NCI-H2107 (cell line): ENCODE data around the gene FEM1A.
"Not testable (repeated sequence)": the region's sequence is repeated elsewhere in the genome, so short reads cannot be mapped to it uniquely, and the experiment has no call there.

Source experiments
- DNase-seq: peaks from one replicate; lab custom pipeline; 2025; lab: John Stamatoyannopoulos, UW

Gene FEM1A

GRCh38 chr19:4775627-4776152, 15.8 kb upstream of the FEM1A start:
- DNase-seq, result no peak

GRCh38 chr19:4776436-4777211, 14.9 kb upstream of the FEM1A start:
- DNase-seq, result no peak

GRCh38 chr19:4778124-4778523, 13.4 kb upstream of the FEM1A start:
- not testable (repeated sequence) for DNase-seq

DNA sequence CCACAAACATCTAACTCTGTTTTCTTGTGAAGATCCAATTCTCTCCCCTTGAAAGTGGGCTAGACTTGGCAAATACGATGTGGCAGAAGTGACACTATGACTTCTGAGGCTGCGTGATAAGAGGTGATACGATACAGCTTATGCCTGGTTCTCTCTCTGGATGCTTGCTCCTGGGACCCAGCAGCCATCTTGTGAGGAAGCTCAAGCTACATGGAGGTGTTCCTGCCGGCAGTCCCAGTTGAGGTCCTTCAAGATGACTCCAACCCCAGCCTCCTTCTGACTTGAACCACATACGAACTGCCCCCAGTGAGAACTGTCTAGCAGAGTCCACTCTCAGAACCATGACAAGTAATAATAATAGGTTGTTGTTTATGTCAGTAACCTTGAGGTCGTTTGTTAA, 10.7 kb upstream of the FEM1A start:
- DNase-seq, result no peak

DNA sequence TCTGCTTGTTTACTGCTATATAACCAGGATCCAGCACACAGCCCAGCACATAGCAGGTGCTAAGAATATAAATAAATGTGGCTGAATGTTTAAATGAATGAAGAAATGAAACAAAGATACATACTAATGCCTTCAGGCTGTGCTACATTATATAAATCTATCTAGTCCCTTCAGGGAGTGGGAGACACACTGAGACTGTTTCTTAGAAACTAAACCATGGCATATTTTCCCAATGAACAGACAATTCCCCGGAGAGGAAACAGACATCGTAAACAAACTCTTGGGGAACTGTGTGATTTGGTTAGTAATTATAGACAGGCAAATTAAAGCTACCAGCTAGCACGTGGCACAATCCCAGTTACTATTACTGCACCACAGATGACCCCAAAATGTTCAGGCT, 9.7 kb upstream of the FEM1A start:
- DNase-seq, result no peak

DNA sequence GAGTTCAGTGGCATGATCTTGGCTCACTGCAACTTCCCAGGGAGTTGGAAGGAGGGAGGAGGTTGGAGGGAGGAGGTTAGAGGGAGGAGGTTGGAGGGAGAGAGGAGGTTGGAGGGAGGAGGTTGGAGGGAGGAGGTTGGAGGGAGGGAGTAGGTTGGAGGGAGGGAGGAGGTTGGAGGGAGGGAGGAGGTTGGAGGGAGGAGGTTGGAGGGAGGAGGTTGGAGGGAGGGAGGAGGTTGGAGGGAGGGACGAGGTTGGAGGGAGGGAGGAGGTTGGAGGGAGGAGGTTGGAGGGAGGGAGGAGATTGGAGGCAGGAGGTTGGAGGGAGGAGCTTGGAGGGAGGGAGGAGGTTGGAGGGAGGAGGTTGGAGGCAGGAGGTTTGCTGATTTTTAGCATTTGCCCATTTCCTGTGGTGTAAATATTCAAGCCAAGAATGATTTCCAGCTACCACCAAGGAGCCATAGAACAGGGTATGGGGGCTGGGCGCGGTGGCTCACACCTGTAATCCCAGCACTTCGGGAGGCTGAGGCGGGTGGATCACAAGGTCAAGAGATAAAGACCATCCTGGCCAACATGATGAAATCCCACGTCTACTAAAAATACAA, 5.0 kb upstream of the FEM1A start:
- DNase-seq, result not testable (repeated sequence)

GRCh38 chr19:4792019-4792865, 708 bp downstream of the FEM1A start:
- DNase-seq, result not testable (repeated sequence)

GRCh38 chr19:4792866-4793195, 1.3 kb downstream of the FEM1A start:
- not testable (repeated sequence) for DNase-seq

- not testable (repeated sequence) for DNase-seq
These were observed 1.7 kb downstream of the FEM1A start for GRCh38 chr19:4793278-4793677.

DNA sequence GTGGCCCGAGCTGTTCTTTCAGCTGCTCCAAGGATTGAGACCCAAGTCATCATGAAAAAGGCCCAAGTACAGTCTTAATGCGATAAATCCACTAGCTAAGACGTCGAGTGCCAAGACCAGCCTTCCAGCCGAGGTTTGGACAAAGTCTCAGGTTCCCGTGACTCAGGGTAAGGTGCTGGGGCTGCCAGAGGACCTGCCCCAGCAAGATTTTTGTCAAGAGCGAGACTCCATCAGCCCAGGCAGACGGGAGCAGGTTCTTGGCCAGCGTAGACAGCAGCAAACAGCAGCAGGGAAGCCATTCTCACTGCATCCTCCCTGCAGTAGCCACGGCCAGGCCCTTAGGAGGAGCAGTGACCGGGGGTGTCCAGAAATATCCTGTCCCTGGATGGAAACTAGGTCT, 3.4 kb downstream of the FEM1A start:
- DNase-seq, result no peak

- no peak for DNase-seq
These were observed 3.9 kb downstream of the FEM1A start for GRCh38 chr19:4795400-4795799.

DNA sequence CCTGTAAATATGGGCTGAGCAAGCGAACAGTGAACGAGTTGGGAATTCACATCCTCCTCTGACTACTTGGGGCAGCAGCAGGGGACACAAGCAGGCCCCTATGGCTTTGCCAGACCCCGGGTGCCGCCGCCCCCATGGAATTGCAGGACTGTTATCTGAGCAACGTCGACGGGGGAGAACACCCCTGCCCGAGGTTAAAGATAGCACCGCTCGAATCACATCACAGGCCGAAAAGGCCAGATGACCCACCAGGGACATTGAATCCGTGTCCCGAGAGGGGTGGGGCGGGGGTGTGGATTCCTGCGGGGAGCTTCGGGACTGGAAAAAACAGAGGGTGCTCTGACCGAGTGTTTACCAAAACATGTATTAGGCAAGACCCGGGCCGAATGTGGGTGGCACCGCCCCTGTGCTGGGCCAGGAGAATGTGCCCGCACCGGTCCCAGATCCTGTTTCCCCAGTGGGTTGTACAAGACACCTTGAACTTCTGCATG, 9.1 kb downstream of the FEM1A start:
- no peak for DNase-seq

- DNase-seq, result no peak
These were observed 9.6 kb downstream of the FEM1A start for GRCh38 chr19:4801085-4801619.

- DNase-seq, result no peak
These were observed 11.2 kb downstream of the FEM1A start for GRCh38 chr19:4802711-4803110.

GRCh38 chr19:4803736-4804695, 12.5 kb downstream of the FEM1A start:
- DNase-seq, result peak; percentile 10

GRCh38 chr19:4805140-4805539, 13.6 kb downstream of the FEM1A start:
- not testable (repeated sequence) for DNase-seq

- DNase-seq, result no peak
These were observed 14.8 kb downstream of the FEM1A start for GRCh38 chr19:4806384-4806783.

DNA sequence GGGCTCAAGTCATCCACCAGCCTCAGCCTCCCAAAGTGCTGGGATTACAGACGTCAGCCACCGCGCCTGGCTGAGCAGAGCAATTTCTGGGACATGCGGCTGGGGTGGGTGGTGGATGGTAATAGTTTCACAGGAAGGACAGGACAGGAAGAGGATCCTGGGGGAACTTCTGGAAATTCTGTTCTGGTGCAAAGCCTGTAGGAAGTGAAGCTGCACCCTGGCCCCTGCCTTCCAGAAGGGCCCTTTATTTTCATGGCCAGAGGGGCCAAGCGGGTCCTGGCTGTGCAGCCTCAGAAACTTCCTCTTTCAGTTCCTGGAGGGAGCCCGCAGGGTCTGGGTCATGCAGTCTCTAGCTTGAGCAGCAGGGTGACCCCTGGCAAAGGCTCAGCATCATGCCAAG, 15.7 kb downstream of the FEM1A start:
- no peak for DNase-seq

DNA sequence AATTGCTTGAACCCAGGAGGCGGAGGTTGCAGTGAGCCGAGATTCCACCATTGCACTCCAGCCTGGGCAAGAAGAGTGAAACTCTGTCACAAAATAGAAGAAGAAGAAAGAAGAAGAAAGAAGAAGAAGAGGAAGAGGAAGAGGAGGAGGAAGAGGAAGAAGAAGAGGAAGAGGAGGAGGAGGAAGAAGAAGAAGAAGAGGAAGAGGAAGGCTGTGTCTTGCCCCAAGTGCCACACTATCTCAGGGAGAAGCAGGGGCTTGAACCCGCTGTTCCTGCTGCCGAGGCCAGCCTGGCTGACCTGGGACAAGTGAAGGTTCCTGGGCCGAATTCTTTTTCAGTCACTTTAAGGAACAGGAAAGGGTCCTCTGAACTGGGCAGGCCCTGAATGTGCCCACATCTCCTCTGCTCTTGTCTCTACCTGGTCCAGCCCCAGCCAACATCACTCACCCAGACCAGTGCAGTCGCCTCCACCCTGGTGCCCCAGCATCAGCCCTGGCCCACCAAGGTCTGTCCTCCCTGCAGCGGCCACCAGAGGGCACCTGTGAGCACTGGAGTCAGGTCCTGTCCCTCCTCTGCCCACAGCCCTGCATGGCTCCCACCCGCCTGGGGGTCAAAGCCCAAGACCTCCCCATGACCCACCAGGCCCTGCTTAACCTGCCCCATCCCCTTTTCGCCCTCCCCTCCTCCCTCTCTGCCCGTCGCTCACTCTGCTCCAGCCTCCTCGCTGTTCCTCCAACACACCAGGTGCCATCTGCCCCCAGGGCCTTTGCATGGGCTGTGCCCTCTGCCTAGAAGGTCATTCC, 20.0 kb downstream of the FEM1A start:
- DNase-seq, result peak; percentile 7
